ENCODE measurements around the gene CD63. TPM values are rescaled to one million over a fixed set of nuclear protein-coding genes. Genes with fewer than 3 reads are reported as not detected.
A peak's percentile ranks its signal among the peaks of the same experiment; 100 is the strongest.

Gene CD63
- total and polyA plus RNA-seq, 2 of the 13 experiments (the other 11 are each of a cell fraction or from before 2014, with no cell fraction given) = 234 to 277 TPM

- ATAC-seq (peak; percentile 37), FAIRE-seq (peak; percentile 26), DNase-seq (ENCODE audit: low spot score) (peak; percentile 60)
- no peak overlapping the region for H3K27ac ChIP-seq (ENCODE audit: extremely low read length, insufficient read depth, low read length)
- peaks cover 70% of the 10 kb centered on the region for H3K4me1 ChIP-seq (ENCODE audit: insufficient read depth, low read length)
- WGBS (ENCODE audit: low lambda C conversion rate) = 17% methylated on average over 5 of the region's 11 CpGs
- ChIA-PET CTCF (ENCODE audit: low intra/inter-chr PET ratio, low total read pairs) (interaction anchor here (1.4 to 3.4 kb wide), 2 partner anchors 12 to 43 kb away, joined by 3 to 36 read pairs; a partner anchor contains a TSS), POLR2A (interaction anchor here (1.0 to 5.3 kb wide), 5 partner anchors 9 to 249 kb away, joined by 3 to 23 read pairs (median 8); partner anchors contain the start of genes BLOC1S1 and RAB5B)
- H2AFZ ChIP-seq (ENCODE audit: low read length) = no peak overlapping the region
- H3K4me3 ChIP-seq (replicated peaks in 1 of 3; ENCODE audit: insufficient read depth in 1 of 3, low read depth in 2 of 3, low read length in 3 of 3) = no peak overlapping the region
- H3K9me3 ChIP-seq (ENCODE audit: low read length) = no peaks in the 10 kb centered on the region
- intact Hi-C loops (cut with micrococcal nuclease; ENCODE audit: unreplicated experiment) = loop anchor here (1.0 to 5.0 kb wide), 2 partner anchors 13 to 537 kb away; no protein-coding TSS in a partner anchor
- H3K79me2 ChIP-seq (ENCODE audit: insufficient read depth, low read length) = peaks cover 12% of the 10 kb centered on the region
- in situ Hi-C loops (cut with HindIII; ENCODE audit: extremely low pct_ligation_motif_present, low pct_unique_long_range_greater_than_20kb) = no loop called here
- no TSS peak for BruUV-seq (replicated peaks)
- H3K9ac ChIP-seq (ENCODE audit: insufficient read depth, low read depth, low read length) = no peak overlapping the region
- no peaks in the 10 kb centered on the region; a peak in 1 of 5 replicates for H3K27me3 ChIP-seq (ENCODE audit: control insufficient read depth in 1 of 2, insufficient read depth in 2 of 2, low read length in 2 of 2)
- no peak overlapping the region for H3K4me2 ChIP-seq (ENCODE audit: low read depth, low read length)
- 0 out of 2 replicates have a peak, but pooled peaks cover 8% of the 10 kb centered on the region for H4K20me1 ChIP-seq (ENCODE audit: insufficient read depth, low read length)
- H3K36me3 ChIP-seq (replicated peaks in 1 of 2; ENCODE audit: control insufficient read depth in 1 of 2, insufficient read depth in 2 of 2, low read length in 2 of 2) = peaks cover 10 to 25% of the 10 kb centered on the region in 2 experiments; a peak in 4 of 5 replicates
- 0 out of 2 replicates have a peak, but pooled peaks have one; percentile 37 for TF ChIP-seq ZC3H13 (CRISPR knock-in tag; IDR thresholded peaks at IDR 0.05)
- peak; percentile 79 for TF ChIP-seq CTCF (CRISPR knock-in tag; IDR thresholded peaks at IDR 0.05)
- TF ChIP-seq STAG1 (CRISPR knock-in tag; IDR thresholded peaks at IDR 0.05) = peak; percentile 73
- TF ChIP-seq, protein P1, sequence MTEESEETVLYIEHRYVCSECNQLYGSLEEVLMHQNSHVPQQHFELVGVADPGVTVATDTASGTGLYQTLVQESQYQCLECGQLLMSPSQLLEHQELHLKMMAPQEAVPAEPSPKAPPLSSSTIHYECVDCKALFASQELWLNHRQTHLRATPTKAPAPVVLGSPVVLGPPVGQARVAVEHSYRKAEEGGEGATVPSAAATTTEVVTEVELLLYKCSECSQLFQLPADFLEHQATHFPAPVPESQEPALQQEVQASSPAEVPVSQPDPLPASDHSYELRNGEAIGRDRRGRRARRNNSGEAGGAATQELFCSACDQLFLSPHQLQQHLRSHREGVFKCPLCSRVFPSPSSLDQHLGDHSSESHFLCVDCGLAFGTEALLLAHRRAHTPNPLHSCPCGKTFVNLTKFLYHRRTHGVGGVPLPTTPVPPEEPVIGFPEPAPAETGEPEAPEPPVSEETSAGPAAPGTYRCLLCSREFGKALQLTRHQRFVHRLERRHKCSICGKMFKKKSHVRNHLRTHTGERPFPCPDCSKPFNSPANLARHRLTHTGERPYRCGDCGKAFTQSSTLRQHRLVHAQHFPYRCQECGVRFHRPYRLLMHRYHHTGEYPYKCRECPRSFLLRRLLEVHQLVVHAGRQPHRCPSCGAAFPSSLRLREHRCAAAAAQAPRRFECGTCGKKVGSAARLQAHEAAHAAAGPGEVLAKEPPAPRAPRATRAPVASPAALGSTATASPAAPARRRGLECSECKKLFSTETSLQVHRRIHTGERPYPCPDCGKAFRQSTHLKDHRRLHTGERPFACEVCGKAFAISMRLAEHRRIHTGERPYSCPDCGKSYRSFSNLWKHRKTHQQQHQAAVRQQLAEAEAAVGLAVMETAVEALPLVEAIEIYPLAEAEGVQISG (CRISPR knock-in tag; IDR thresholded peaks at IDR 0.05) = 0 out of 2 replicates have a peak, but pooled peaks have one; percentile 13
- TF ChIP-seq POLR2G (IDR thresholded peaks at IDR 0.05; ENCODE audit: low read depth, low read length) = 0 out of 2 replicates have a peak, but pooled peaks have one; percentile 9
- TF ChIP-seq SMC3 (IDR thresholded peaks at IDR 0.05; ENCODE audit: low read length) = peak; percentile 56
- TF ChIP-seq ZBTB38 (CRISPR knock-in tag; IDR thresholded peaks at IDR 0.05) = no peak
- TF ChIP-seq HMGXB4 (CRISPR knock-in tag; IDR thresholded peaks at IDR 0.05; ENCODE audit: borderline replicate concordance in 1 of 2, low read depth in 1 of 2) = peak in 1 of 2 experiments; percentile 36; a peak in 1 of 4 replicates
- 0 out of 2 replicates have a peak, but pooled peaks have one; percentile 23 for TF ChIP-seq THAP9 (CRISPR knock-in tag; IDR thresholded peaks at IDR 0.05; ENCODE audit: borderline replicate concordance)
- peak; percentile 69 for TF ChIP-seq RAD21 (CRISPR knock-in tag; IDR thresholded peaks at IDR 0.05)
- TF ChIP-seq, protein P2, sequence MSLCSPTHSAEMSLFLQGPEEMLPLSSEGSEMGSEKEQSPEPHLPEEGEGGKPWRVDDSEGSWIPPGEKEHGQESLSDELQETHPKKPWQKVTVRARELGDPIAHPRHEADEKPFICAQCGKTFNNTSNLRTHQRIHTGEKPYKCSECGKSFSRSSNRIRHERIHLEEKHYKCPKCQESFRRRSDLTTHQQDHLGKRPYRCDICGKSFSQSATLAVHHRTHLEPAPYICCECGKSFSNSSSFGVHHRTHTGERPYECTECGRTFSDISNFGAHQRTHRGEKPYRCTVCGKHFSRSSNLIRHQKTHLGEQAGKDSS (CRISPR knock-in tag; IDR thresholded peaks at IDR 0.05; ENCODE audit: borderline replicate concordance, low read depth) = peak; percentile 67; the same call in 1 of the 2 replicates
Measured at GRCh38 chr12:55724226-55724939, 4.4 kb downstream of the CD63 start.

Measured in HepG2 (cell line).